Mesendoderm (in vitro differentiated cells): ENCODE data around the gene DOLPP1.

Experiments
- DNase-seq: peaks from one replicate; pipeline ENCODE4 v3.0.0; 2013
- H2AK5ac ChIP-seq: 2 replicates; pipeline ENCODE4 v1.6.1; 2013; ENCODE audit warnings: low read length, inconsistent platforms
- H2BK120ac ChIP-seq: 2 replicates; pipeline ENCODE4 v1.6.1; 2013; ENCODE audit warnings: low read depth, mild to moderate bottlenecking, low read length, moderate library complexity, mixed read lengths
- H2BK15ac ChIP-seq: replicated peaks from 2 replicates; pipeline ENCODE4 v1.6.1; 2013; ENCODE audit warnings: low read depth, mild to moderate bottlenecking, moderate library complexity
- H2BK5ac ChIP-seq: 2 replicates; pipeline ENCODE4 v1.6.1; 2013; ENCODE audit warnings: low read length, inconsistent platforms
- H3K18ac ChIP-seq: 2 replicates; pipeline ENCODE4 v1.6.1; 2013; ENCODE audit warnings: mild to moderate bottlenecking, low read length, mixed read lengths
- H3K23ac ChIP-seq: one replicate; pipeline ENCODE4 v1.6.1; 2013; ENCODE audit warnings: low read length
- H3K27ac ChIP-seq: 2 replicates; pipeline ENCODE4 v1.5.1; 2013; ENCODE audit warnings: low read depth, mild to moderate bottlenecking, inconsistent platforms, low read length, moderate library complexity
- H3K27me3 ChIP-seq: 2 replicates; pipeline ENCODE4 v1.6.1; 2013; ENCODE audit warnings: low read length, control low read depth, mild to moderate bottlenecking, inconsistent platforms; ENCODE audit not compliant: insufficient read depth, poor library complexity
- H3K36me3 ChIP-seq: 2 replicates; pipeline ENCODE4 v1.6.1; 2013; ENCODE audit warnings: low read length, inconsistent platforms; ENCODE audit not compliant: control insufficient read depth, insufficient read depth
- H3K4ac ChIP-seq: one replicate; pipeline ENCODE4 v1.6.1; 2013; ENCODE audit warnings: low read depth, mild to moderate bottlenecking, low read length, moderate library complexity
- H3K4me1 ChIP-seq: 2 replicates; pipeline ENCODE4 v1.6.1; 2013; ENCODE audit warnings: low read depth, low read length, inconsistent platforms; ENCODE audit not compliant: control insufficient read depth
- H3K4me2 ChIP-seq: 2 replicates; pipeline ENCODE4 v1.6.1; 2013; ENCODE audit warnings: low read length
- H3K4me3 ChIP-seq: 2 replicates; pipeline ENCODE4 v1.5.1; 2013; ENCODE audit warnings: mild to moderate bottlenecking, low read length
- H3K56ac ChIP-seq: one replicate; pipeline ENCODE4 v1.6.1; 2013; ENCODE audit warnings: low read length
- H3K79me1 ChIP-seq: 2 replicates; pipeline ENCODE4 v1.6.1; 2013; ENCODE audit warnings: low read length, inconsistent platforms
- H3K79me2 ChIP-seq: 2 replicates; pipeline ENCODE4 v1.6.1; 2013; ENCODE audit warnings: mild to moderate bottlenecking, low read length; ENCODE audit not compliant: control insufficient read depth, insufficient read depth
- H3K9ac ChIP-seq: 2 replicates; pipeline ENCODE4 v1.6.1; 2013; ENCODE audit warnings: low read length, inconsistent platforms
- H4K5ac ChIP-seq: one replicate; pipeline ENCODE4 v1.6.1; 2013; ENCODE audit warnings: low read length
- H4K8ac ChIP-seq: one replicate; pipeline ENCODE4 v1.6.1; 2013; ENCODE audit warnings: low read depth, mild to moderate bottlenecking, control low read depth, low read length, moderate library complexity
- WGBS: extraction: QIAGEN DNeasy Blood & Tissue Kit; methylation state at CpG from one replicate; pipeline ENCODE4 v1.1.7; 2013; ENCODE audit warnings: low lambda C conversion rate, missing lambda C conversion rate; ENCODE audit not compliant: insufficient coverage; ENCODE audit errors: extremely low coverage; 5-methylcytosine and 5-hydroxymethylcytosine counted together

Gene DOLPP1

DNA sequence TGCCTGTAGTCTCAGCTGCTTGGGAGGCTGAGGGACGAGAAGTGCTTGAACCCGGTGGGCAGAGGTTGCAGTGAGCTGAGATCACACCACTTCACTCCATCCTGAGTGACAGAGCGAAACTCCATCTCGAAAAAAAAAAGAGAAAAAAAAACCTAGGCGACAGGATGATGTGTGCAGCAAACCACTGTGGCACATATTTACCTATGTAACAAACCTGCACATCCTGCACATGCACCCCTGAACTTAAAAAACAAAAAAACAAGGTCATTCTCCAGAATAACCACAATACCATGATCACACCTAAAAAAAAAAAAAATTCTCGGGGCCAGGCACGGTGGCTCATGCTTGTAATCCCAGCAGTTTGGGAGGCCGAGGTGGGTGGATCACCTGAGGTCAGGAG lies 7.5 kb upstream of the DOLPP1 start:
- no peaks in the 10 kb centered on the region for H3K79me2 ChIP-seq
- peaks cover 7% of the 10 kb centered on the region for H3K4me1 ChIP-seq
- no peaks in the 10 kb centered on the region for H3K79me1 ChIP-seq
- H3K36me3 ChIP-seq, result no peaks in the 10 kb centered on the region
- no peak overlapping the region for H3K9ac ChIP-seq
- H3K18ac ChIP-seq, result no peak overlapping the region
- no peak overlapping the region for H3K4me3 ChIP-seq
- no peak overlapping the region for H2BK5ac ChIP-seq
- H3K4ac ChIP-seq, result no peak overlapping the region
- no peak for DNase-seq
- H3K27ac ChIP-seq, result no peak overlapping the region
- WGBS, result no CpG with 5 or more reads among the region's 8 CpGs
- no peak overlapping the region for H3K4me2 ChIP-seq
- H4K5ac ChIP-seq, result no peak overlapping the region
- no peaks in the 10 kb centered on the region for H3K27me3 ChIP-seq
- H4K8ac ChIP-seq, result no peak overlapping the region
- no peak overlapping the region for H2BK120ac ChIP-seq
- no peak overlapping the region for H2AK5ac ChIP-seq
- H2BK15ac ChIP-seq, result no peak overlapping the region
- H3K56ac ChIP-seq, result no peak overlapping the region
- H3K23ac ChIP-seq, result no peak overlapping the region

- Histone ChIP-seq H3K79me2 (no peaks in the 10 kb centered on the region), H3K4me2 (no peak overlapping the region), H3K4me3 (no peak overlapping the region), H2BK5ac (no peak overlapping the region), H3K18ac (no peak overlapping the region), H3K79me1 (no peaks in the 10 kb centered on the region), H2BK120ac (no peak overlapping the region), H3K36me3 (no peaks in the 10 kb centered on the region), H4K8ac (no peak overlapping the region), H3K27ac (no peak overlapping the region), H3K27me3 (no peaks in the 10 kb centered on the region), H4K5ac (no peak overlapping the region), H3K23ac (no peak overlapping the region), H3K56ac (no peak overlapping the region), H3K4ac (no peak overlapping the region), H3K9ac (no peak overlapping the region), H3K4me1 (peaks cover 7% of the 10 kb centered on the region), H2BK15ac (no peak overlapping the region), H2AK5ac (no peak overlapping the region)
- no peak for DNase-seq
- no CpG with 5 or more reads among the region's 3 CpGs for WGBS
These were observed 6.8 kb upstream of the DOLPP1 start for GRCh38 chr9:129074106-129074505.

DNA sequence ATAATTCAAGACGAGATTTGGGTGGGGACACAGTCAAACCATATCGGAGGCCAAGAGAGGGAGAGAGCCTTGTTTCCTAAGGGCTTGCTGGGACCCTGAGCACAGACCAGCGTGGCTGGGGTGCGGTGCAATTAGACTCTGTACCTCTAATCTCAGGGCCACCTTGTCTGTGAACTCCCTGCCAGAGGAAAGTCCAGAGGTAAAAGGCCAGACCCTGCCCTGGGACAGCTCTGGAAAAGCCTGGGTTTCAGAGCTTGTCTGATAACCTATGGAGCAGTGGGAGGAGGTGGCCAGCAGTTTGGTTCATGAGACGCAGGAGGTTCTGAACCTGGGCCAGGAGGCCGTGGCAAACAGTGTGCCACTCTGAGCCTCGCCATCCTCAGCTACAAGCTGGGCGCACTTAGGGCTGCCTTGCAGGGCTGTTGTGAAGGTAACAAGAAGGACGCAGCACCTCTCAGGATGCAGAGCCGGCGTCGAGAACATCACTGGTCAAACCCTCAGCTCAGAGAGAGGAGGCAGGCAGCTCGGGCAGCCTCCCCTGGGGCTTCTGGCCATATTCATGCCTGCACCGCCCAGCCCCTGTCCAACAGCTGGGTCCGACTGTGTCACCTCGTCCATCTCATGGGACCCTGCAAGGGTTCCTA lies 4.8 kb upstream of the DOLPP1 start:
- Histone ChIP-seq H2AK5ac (no peak overlapping the region), H2BK120ac (no peak overlapping the region), H3K9ac (no peak overlapping the region), H3K27me3 (no peaks in the 10 kb centered on the region), H4K8ac (no peak overlapping the region), H3K18ac (no peak overlapping the region), H3K4me3 (no peak overlapping the region), H3K27ac (no peak overlapping the region), H3K4me2 (no peak overlapping the region), H3K23ac (no peak overlapping the region), H2BK15ac (no peak overlapping the region), H3K79me1 (peaks cover 3% of the 10 kb centered on the region), H4K5ac (no peak overlapping the region), H3K56ac (no peak overlapping the region), H3K4me1 (peaks cover 7% of the 10 kb centered on the region), H3K79me2 (no peaks in the 10 kb centered on the region), H3K36me3 (no peaks in the 10 kb centered on the region), H3K4ac (no peak overlapping the region), H2BK5ac (no peak overlapping the region)
- DNase-seq, result no peak
- no CpG with 5 or more reads among the region's 16 CpGs for whole genome bisulfite sequencing

DNA sequence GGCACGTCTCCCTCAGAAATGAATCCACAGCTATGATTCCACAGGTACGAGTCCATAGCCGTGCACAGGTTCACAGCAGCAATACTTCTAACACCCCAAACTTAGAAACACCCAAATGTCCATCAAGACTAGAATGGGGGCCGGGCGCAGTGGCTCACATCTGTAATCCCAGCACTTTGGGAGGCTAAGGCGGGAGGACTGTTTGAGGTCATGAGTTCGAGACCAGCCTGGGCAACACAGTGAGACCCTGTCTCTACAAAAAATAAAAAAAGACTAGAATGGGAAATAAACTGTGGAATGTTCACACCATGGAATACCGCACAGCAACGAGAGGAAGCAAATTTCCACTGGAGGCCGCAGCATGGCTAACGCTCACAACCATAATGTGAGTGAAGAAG lies 4.3 kb upstream of the DOLPP1 start:
- peaks cover 5% of the 10 kb centered on the region for H3K79me1 ChIP-seq
- H3K36me3 ChIP-seq, result no peaks in the 10 kb centered on the region
- H3K18ac ChIP-seq, result no peak overlapping the region
- H3K79me2 ChIP-seq, result peaks cover 2% of the 10 kb centered on the region
- no peak overlapping the region for H2BK5ac ChIP-seq
- no peak overlapping the region for H2BK15ac ChIP-seq
- no peak overlapping the region for H3K4ac ChIP-seq
- no peaks in the 10 kb centered on the region for H3K27me3 ChIP-seq
- no peak overlapping the region for H3K4me3 ChIP-seq
- no peak overlapping the region for H3K23ac ChIP-seq
- H3K9ac ChIP-seq, result no peak overlapping the region
- no peak overlapping the region for H2BK120ac ChIP-seq
- WGBS, result no CpG with 5 or more reads among the region's 11 CpGs
- no peak overlapping the region for H4K5ac ChIP-seq
- no peak overlapping the region for H4K8ac ChIP-seq
- H3K4me1 ChIP-seq, result peaks cover 5% of the 10 kb centered on the region
- H3K27ac ChIP-seq, result no peak overlapping the region
- H3K56ac ChIP-seq, result no peak overlapping the region
- H3K4me2 ChIP-seq, result no peak overlapping the region
- DNase-seq, result no peak
- H2AK5ac ChIP-seq, result no peak overlapping the region

DNA sequence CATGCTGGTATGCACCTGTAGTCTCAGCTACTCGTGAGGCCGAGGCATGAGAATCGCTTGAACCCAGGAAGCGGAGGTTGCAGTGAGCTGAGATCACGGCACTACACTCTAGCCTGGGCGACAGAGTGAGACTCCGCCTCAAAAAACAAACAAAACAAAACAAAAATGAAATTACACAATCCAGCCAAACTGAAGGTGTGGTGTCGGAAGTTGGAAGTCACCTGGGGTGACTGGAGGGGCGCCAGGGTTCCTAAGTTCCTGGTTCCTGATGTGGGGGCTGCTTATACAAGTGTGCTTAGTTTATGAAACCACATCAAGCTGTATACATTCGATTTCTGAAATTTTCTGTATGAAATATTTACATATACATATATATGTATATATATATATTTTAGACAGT lies 3.7 kb upstream of the DOLPP1 start:
- no CpG with 5 or more reads among the region's 10 CpGs for whole genome bisulfite sequencing
- DNase-seq, result no peak
- no peak overlapping the region for H2AK5ac ChIP-seq

More for the DNA sequence above, 3.7 kb upstream of the DOLPP1 start:
- Histone ChIP-seq H3K18ac (no peak overlapping the region), H3K4me2 (no peak overlapping the region), H2BK15ac (no peak overlapping the region), H3K23ac (no peak overlapping the region), H2BK120ac (no peak overlapping the region), H4K8ac (no peak overlapping the region), H3K4me1 (peaks cover 3% of the 10 kb centered on the region), H3K56ac (no peak overlapping the region), H2BK5ac (no peak overlapping the region), H3K4me3 (no peak overlapping the region), H3K79me1 (peaks cover 11% of the 10 kb centered on the region), H3K9ac (no peak overlapping the region), H3K36me3 (no peaks in the 10 kb centered on the region), H3K27me3 (no peaks in the 10 kb centered on the region), H3K4ac (no peak overlapping the region), H4K5ac (no peak overlapping the region), H3K27ac (no peak overlapping the region), H3K79me2 (peaks cover 8% of the 10 kb centered on the region)
